ENCODE measurements around the gene TNP1.

Gene TNP1

DNA sequence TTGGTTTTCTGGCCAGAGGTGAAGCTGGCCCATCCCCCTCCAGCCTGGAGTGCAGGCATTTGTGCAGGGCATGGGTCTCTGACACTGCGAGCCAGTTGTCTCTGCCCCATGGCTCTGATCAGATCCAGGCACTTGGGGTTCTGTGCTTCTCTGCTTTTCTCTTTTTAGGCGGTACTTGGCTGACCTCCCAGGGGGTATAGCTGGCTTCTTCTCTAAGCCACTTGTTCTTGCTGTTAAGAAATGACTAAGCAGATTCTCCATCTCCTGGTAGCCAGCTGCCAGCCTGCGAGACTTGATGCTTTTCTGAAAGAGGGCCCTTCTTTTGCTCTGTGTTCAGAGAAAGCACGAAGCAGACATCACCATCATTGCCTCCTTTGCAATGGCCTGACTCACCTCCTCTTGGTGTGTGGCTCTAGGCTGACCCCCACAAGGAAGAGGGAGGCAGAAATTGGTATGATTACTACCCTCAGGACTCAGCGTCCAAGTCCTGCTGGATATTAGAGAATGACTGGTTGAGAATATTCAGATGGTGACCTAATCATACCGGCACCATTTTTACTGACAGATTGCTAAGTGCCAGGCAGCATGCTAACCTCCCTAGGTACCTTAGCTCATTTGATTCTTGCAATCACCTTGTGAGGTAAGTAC is 32.7 kb downstream of the TNP1 start:
- DNase-seq (ENCODE audit: low read depth in 1 of 2, low spot score in 1 of 2) = no peak
- Histone ChIP-seq H3K27me3 (ENCODE audit: insufficient read depth, poor library complexity, severe bottlenecking) (peaks cover 2% of the 10 kb centered on the region), H3K4me3 (replicated peaks; ENCODE audit: insufficient read depth, low read length) (no peak overlapping the region), H3K27ac (replicated peaks) (no peak overlapping the region)
- TF ChIP-seq POLR2AphosphoS5 (IDR thresholded peaks at IDR 0.05; ENCODE audit: low read depth) = no peak
- TF ChIP-seq SPI1 (IDR thresholded peaks at IDR 0.05; ENCODE audit: borderline replicate concordance, low read depth) = no peak
- TF ChIP-seq, protein P1, sequence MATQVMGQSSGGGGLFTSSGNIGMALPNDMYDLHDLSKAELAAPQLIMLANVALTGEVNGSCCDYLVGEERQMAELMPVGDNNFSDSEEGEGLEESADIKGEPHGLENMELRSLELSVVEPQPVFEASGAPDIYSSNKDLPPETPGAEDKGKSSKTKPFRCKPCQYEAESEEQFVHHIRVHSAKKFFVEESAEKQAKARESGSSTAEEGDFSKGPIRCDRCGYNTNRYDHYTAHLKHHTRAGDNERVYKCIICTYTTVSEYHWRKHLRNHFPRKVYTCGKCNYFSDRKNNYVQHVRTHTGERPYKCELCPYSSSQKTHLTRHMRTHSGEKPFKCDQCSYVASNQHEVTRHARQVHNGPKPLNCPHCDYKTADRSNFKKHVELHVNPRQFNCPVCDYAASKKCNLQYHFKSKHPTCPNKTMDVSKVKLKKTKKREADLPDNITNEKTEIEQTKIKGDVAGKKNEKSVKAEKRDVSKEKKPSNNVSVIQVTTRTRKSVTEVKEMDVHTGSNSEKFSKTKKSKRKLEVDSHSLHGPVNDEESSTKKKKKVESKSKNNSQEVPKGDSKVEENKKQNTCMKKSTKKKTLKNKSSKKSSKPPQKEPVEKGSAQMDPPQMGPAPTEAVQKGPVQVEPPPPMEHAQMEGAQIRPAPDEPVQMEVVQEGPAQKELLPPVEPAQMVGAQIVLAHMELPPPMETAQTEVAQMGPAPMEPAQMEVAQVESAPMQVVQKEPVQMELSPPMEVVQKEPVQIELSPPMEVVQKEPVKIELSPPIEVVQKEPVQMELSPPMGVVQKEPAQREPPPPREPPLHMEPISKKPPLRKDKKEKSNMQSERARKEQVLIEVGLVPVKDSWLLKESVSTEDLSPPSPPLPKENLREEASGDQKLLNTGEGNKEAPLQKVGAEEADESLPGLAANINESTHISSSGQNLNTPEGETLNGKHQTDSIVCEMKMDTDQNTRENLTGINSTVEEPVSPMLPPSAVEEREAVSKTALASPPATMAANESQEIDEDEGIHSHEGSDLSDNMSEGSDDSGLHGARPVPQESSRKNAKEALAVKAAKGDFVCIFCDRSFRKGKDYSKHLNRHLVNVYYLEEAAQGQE (IDR thresholded peaks at IDR 0.05; ENCODE audit: insufficient replicate concordance, low read depth) = no peak
- TF ChIP-seq, protein P2, sequence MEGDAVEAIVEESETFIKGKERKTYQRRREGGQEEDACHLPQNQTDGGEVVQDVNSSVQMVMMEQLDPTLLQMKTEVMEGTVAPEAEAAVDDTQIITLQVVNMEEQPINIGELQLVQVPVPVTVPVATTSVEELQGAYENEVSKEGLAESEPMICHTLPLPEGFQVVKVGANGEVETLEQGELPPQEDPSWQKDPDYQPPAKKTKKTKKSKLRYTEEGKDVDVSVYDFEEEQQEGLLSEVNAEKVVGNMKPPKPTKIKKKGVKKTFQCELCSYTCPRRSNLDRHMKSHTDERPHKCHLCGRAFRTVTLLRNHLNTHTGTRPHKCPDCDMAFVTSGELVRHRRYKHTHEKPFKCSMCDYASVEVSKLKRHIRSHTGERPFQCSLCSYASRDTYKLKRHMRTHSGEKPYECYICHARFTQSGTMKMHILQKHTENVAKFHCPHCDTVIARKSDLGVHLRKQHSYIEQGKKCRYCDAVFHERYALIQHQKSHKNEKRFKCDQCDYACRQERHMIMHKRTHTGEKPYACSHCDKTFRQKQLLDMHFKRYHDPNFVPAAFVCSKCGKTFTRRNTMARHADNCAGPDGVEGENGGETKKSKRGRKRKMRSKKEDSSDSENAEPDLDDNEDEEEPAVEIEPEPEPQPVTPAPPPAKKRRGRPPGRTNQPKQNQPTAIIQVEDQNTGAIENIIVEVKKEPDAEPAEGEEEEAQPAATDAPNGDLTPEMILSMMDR (IDR thresholded peaks at IDR 0.05; ENCODE audit: insufficient read depth, low read length) = no peak
- TF ChIP-seq GABPA (IDR thresholded peaks at IDR 0.05; ENCODE audit: low read depth) = no peak

DNA sequence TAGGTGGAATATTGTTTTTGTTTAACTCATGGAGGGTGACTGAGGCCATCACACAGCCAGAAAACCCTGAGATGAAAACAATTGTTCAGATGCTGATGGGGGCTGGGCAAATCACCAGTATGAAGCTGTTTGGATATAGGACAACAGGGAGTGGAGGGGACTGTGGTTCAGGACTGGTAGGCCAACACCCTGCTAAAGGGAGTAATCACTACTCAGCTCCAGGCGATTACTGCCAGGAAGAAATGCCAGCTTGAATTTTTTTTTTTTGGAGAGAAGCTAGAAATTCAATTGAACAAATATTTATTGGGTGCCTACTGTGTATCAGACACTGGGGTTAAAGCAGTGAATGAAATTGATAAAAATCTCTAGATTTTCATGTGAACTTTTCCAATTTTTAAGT is 37.4 kb downstream of the TNP1 start:
- Histone ChIP-seq H3K27me3 (ENCODE audit: insufficient read depth, poor library complexity, severe bottlenecking) (no peaks in the 10 kb centered on the region), H3K4me3 (replicated peaks; ENCODE audit: insufficient read depth, low read length) (no peak overlapping the region), H3K27ac (replicated peaks) (no peak overlapping the region)
- no peak for DNase-seq (ENCODE audit: low read depth in 1 of 2, low spot score in 1 of 2)
- no peak for TF ChIP-seq POLR2AphosphoS5 (IDR thresholded peaks at IDR 0.05; ENCODE audit: low read depth)
- TF ChIP-seq, protein P2 (IDR thresholded peaks at IDR 0.05; ENCODE audit: insufficient read depth, low read length) = no peak
- TF ChIP-seq, protein P1 (IDR thresholded peaks at IDR 0.05; ENCODE audit: insufficient replicate concordance, low read depth) = no peak
- no peak for TF ChIP-seq SPI1 (IDR thresholded peaks at IDR 0.05; ENCODE audit: borderline replicate concordance, low read depth)
- TF ChIP-seq GABPA (IDR thresholded peaks at IDR 0.05; ENCODE audit: low read depth) = no peak

DNA sequence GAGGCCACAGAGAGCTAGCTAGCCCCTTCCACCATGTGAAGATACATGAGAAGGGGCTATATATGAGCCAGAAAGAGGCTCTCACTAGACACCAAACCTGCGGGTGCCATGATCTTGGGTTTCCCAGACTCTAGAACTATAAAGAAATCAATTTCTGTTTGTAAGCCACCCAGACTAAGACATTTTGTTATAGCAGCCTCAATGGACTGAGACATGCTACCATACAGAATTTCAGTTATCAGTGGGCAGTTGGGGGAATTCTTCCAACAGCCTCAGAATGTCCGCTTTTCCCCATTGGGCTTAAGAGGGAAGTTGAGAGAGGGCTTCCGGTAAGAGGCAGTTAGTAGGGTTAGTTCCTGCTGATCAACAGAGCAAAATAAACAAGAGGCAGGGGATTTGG is 39.2 kb downstream of the TNP1 start:
- TF ChIP-seq, protein P2 (IDR thresholded peaks at IDR 0.05; ENCODE audit: insufficient read depth, low read length) = no peak
- TF ChIP-seq GABPA (IDR thresholded peaks at IDR 0.05; ENCODE audit: low read depth) = no peak
- TF ChIP-seq SPI1 (IDR thresholded peaks at IDR 0.05; ENCODE audit: borderline replicate concordance, low read depth) = no peak
- no peak for TF ChIP-seq POLR2AphosphoS5 (IDR thresholded peaks at IDR 0.05; ENCODE audit: low read depth)
- TF ChIP-seq, protein P1 (IDR thresholded peaks at IDR 0.05; ENCODE audit: insufficient replicate concordance, low read depth) = no peak
- Histone ChIP-seq H3K27ac (replicated peaks) (no peak overlapping the region), H3K4me3 (replicated peaks; ENCODE audit: insufficient read depth, low read length) (no peak overlapping the region), H3K27me3 (ENCODE audit: insufficient read depth, poor library complexity, severe bottlenecking) (peaks cover 2% of the 10 kb centered on the region)
- no peak for DNase-seq (ENCODE audit: low read depth in 1 of 2, low spot score in 1 of 2)

All from HL-60 (cell line).